ENCODE results near the gene USP3. TPM values are rescaled to one million over a fixed set of nuclear protein-coding genes. Genes with fewer than 3 reads are reported as not detected.
A peak's percentile ranks its signal among the peaks of the same experiment; 100 is the strongest.

The USP3 gene
- total and polyA plus RNA-seq, 9 of the 15 experiments (the other 6 are each of a cell fraction or from before 2014, with no cell fraction given): 17.3 to 54.3 (median 34.8) TPM

- intact Hi-C loops (cut with micrococcal nuclease) (loop anchor here (5.0 kb wide), 1 partner anchor 48 kb away; no protein-coding TSS in a partner anchor), in situ Hi-C loops (cut with MboI) (no loop called here)
- peaks cover 99% of the 10 kb centered on the region for H3K79me2 ChIP-seq (ENCODE audit: control insufficient read depth, insufficient read depth, low read length)
- no peak overlapping the region for H2AFZ ChIP-seq (ENCODE audit: low read depth, low read length)
- peaks cover 2% of the 10 kb centered on the region for H3K9me1 ChIP-seq (ENCODE audit: control insufficient read depth, insufficient read depth, low read length)
- peaks cover 13 to 44% of the 10 kb centered on the region in 2 experiments; a peak in 4 of 5 replicates for H3K4me1 ChIP-seq (replicated peaks in 1 of 2; ENCODE audit: control insufficient read depth in 2 of 2, insufficient read depth in 2 of 2, low read length in 2 of 2)
- no peak overlapping the region for H3K9ac ChIP-seq (ENCODE audit: insufficient read depth in 1 of 2, low read depth in 2 of 2, low read length in 2 of 2)
- ATAC-seq: no peak
- H3K9me3 ChIP-seq (replicated peaks; ENCODE audit: control insufficient read depth, insufficient read depth, low read depth, low read length): no peaks in the 10 kb centered on the region
- no peak overlapping the region for H3K27ac ChIP-seq (ENCODE audit: extremely low read depth, low read depth, low read length)
- WGBS (ENCODE audit: insufficient coverage, low coverage, missing lambda C conversion rate): 30% methylated on average over 6 of the region's 6 CpGs
- no peak overlapping the region for H3K4me3 ChIP-seq
- H4K20me1 ChIP-seq (replicated peaks; ENCODE audit: control insufficient read depth, insufficient read depth, low read length): peaks cover 20% of the 10 kb centered on the region; the same call in 1 of the 2 replicates
- CTCF ChIA-PET (ENCODE audit: low intra/inter-chr PET ratio): no interaction called here
- H3K27me3 ChIP-seq (ENCODE audit: control insufficient read depth in 2 of 2, insufficient read depth in 2 of 2, low read length in 2 of 2): no peaks in the 10 kb centered on the region
- POLR2A ChIA-PET: interaction anchor here (1.4 to 3.1 kb wide), 5 partner anchors 9 to 234 kb away, joined by 3 to 29 read pairs (median 11); no protein-coding TSS in a partner anchor
- no TSS peak for BruUV-seq (replicated peaks)
- no peak for DNase-seq (ENCODE audit: extremely low read depth in 1 of 4, low spot score in 3 of 4)
- no peak overlapping the region; the same call in 1 of the 2 replicates for H3K4me2 ChIP-seq (ENCODE audit: insufficient read depth, low read length)
- peaks cover 5% of the 10 kb centered on the region; the same call in 1 of the 3 replicates for H3K36me3 ChIP-seq (ENCODE audit: control insufficient read depth, insufficient read depth, low read length)
- no peak for FAIRE-seq
- peak; percentile 88; the same call in 1 of the 2 replicates for TF ChIP-seq ZNF232 (CRISPR knock-in tag; IDR thresholded peaks at IDR 0.05)
- no peak for TF ChIP-seq ETV6 (IDR thresholded peaks at IDR 0.05; ENCODE audit: borderline replicate concordance in 1 of 2, low read depth in 2 of 2, low read length in 1 of 2)
- peak; percentile 78; the same call in 1 of the 2 replicates for TF ChIP-seq ETV6 (CRISPR knock-in tag; IDR thresholded peaks at IDR 0.05; ENCODE audit: borderline replicate concordance)
- no peak for TF ChIP-seq CBX8 (IDR thresholded peaks at IDR 0.05; ENCODE audit: borderline replicate concordance, extremely low read depth, low read depth, low read length, poor library complexity, severe bottlenecking)
- TF ChIP-seq ZNF431 (CRISPR knock-in tag; IDR thresholded peaks at IDR 0.05): 0 out of 2 replicates have a peak, but pooled peaks have one; percentile 59
- TF ChIP-seq CXXC5 (CRISPR knock-in tag; IDR thresholded peaks at IDR 0.05): no peak
- TF ChIP-seq E2F6 (IDR thresholded peaks at IDR 0.05; ENCODE audit: borderline replicate concordance in 1 of 2, extremely low read depth in 1 of 2, insufficient read depth in 1 of 2, insufficient read length in 1 of 2, low read depth in 1 of 2, low read length in 1 of 2, poor library complexity in 1 of 2, severe bottlenecking in 1 of 2): no peak
- TF ChIP-seq EP400 (IDR thresholded peaks at IDR 0.05): no peak
- 0 out of 2 replicates have a peak, but pooled peaks have one; percentile 54 for TF ChIP-seq ZBTB49 (CRISPR knock-in tag; IDR thresholded peaks at IDR 0.05; ENCODE audit: borderline replicate concordance)
- no peak for TF ChIP-seq ERF (CRISPR knock-in tag; IDR thresholded peaks at IDR 0.05)
- no peak for TF ChIP-seq DIDO1 (tag; IDR thresholded peaks at IDR 0.05; ENCODE audit: low read depth)
- no peak for TF ChIP-seq ARID3A (IDR thresholded peaks at IDR 0.05; ENCODE audit: borderline replicate concordance, low read depth, low read length)
- TF ChIP-seq SNAPC5 (CRISPR knock-in tag; IDR thresholded peaks at IDR 0.05): no peak
- peak; percentile 3 for TF ChIP-seq MEIS2 (IDR thresholded peaks at IDR 0.05; ENCODE audit: partially characterized antibody)
Observed at GRCh38 chr15:63509056-63509954, 4.9 kb downstream of the USP3 start.

Data from K562 (cell line).